B cell (primary cell): Measurements from ENCODE around the gene TENM4. TPM values are rescaled to one million over a fixed set of nuclear protein-coding genes. Genes with fewer than 3 reads are reported as not detected.

Source experiments
- ATAC-seq: fragments of 200-7000 bp; cut with Tn5 transposase; one replicate; pipeline ENCODE4 v1.10.0; 2021; ENCODE audit warnings: low read depth, mild to moderate bottlenecking, moderate number of reproducible peaks, moderate library complexity
- CTCF ChIA-PET: fragments of 350-600 bp; sonication (Branson Sonifier 250); formaldehyde crosslinking; loops from one replicate; lab custom pipeline; 2021; ENCODE audit warnings: antibody characterized with exemption, inconsistent platforms; lab: Charles Lee
- POLR2A ChIA-PET: fragments of 350-600 bp; sonication (Branson Sonifier 250); formaldehyde crosslinking; loops from one replicate; lab custom pipeline; 2021; ENCODE audit warnings: antibody characterized with exemption; lab: Charles Lee
- DNase-seq: peaks from one replicate; pipeline ENCODE4 v3.0.0; 2013
- H2AFZ ChIP-seq: 2 replicates; pipeline ENCODE4 v1.6.1; 2012; ENCODE audit warnings: mild to moderate bottlenecking, low read depth, low read length; ENCODE audit not compliant: insufficient read depth, poor library complexity, severe bottlenecking
- H3K27ac ChIP-seq, 2 donors: 1 replicate in 1 of 2; 2 replicates in 1 of 2; pipeline ENCODE4 v1.5.1; 2012 to 2013; ENCODE audit warnings: low read length in 2 of 2, mild to moderate bottlenecking in 2 of 2, moderate library complexity in 1 of 2
- H3K27me3 ChIP-seq, 4 experiments: fragments of 200-600 bp in 1 of 4; sonication (generic) in 1 of 4; replicated peaks in 1 of 4; 1 replicate in 2 of 4; 2 replicates in 2 of 4; pipeline versions ENCODE4 v1.6.1 to v1.7.0; 2013 to 2016; ENCODE audit warnings: low read length in 3 of 4, mild to moderate bottlenecking in 2 of 4, mixed read lengths in 1 of 4, moderate library complexity in 1 of 4; ENCODE audit not compliant: insufficient read depth in 4 of 4, control insufficient read depth in 3 of 4; ENCODE audit errors: control extremely low read depth in 1 of 4
- H3K36me3 ChIP-seq, 2 experiments: replicated peaks in 1 of 2; 1 replicate in 1 of 2; 2 replicates in 1 of 2; pipeline versions ENCODE4 v1.6.1 to v1.7.1; 2013; ENCODE audit warnings: low read length in 1 of 2; ENCODE audit not compliant: insufficient read depth in 2 of 2, control insufficient read depth in 1 of 2; ENCODE audit errors: control extremely low read depth in 1 of 2, extremely low read depth in 1 of 2
- H3K4me1 ChIP-seq, 2 donors: fragments of 200-600 bp in 1 of 2; sonication (generic) in 1 of 2; 1 replicate in 1 of 2; 2 replicates in 1 of 2; pipeline versions ENCODE4 v1.5.1 to v1.6.1; 2013 to 2017; ENCODE audit warnings: low read length in 2 of 2; ENCODE audit not compliant: control insufficient read depth in 2 of 2, insufficient read depth in 2 of 2
- H3K4me2 ChIP-seq: replicated peaks from 2 replicates; pipeline ENCODE3; 2012; ENCODE audit warnings: mild to moderate bottlenecking, low read depth, low read length; ENCODE audit not compliant: poor library complexity, severe bottlenecking
- H3K4me3 ChIP-seq, 5 experiments: fragments of 200-600 bp in 1 of 5; sonication (generic) in 1 of 5; 1 replicate in 3 of 5; 2 replicates in 2 of 5; pipeline versions ENCODE4 v1.5.1 to v1.7.0; 2011 to 2016; ENCODE audit warnings: low read length in 4 of 5, mild to moderate bottlenecking in 4 of 5, low read depth in 2 of 5, control low read depth in 1 of 5, moderate library complexity in 1 of 5; ENCODE audit not compliant: insufficient read depth in 1 of 5; ENCODE audit errors: control extremely low read depth in 1 of 5, extremely low read depth in 1 of 5
- H3K79me2 ChIP-seq: fragments of 200-600 bp; sonication (generic); one replicate; pipeline ENCODE4 v1.6.0; 2016; ENCODE audit warnings: low read length; ENCODE audit not compliant: control insufficient read depth, insufficient read depth
- H3K9ac ChIP-seq: fragments of 200-600 bp; sonication (generic); 2 replicates; pipeline ENCODE4 v1.6.1; 2017; ENCODE audit warnings: mild to moderate bottlenecking, low read length, moderate library complexity
- H3K9me3 ChIP-seq, 3 donors: one replicate each; pipeline versions ENCODE4 v1.6.1 to v1.7.1; 2013; ENCODE audit warnings: low read length in 2 of 3; ENCODE audit not compliant: control insufficient read depth in 2 of 3, insufficient read depth in 1 of 3; ENCODE audit errors: control extremely low read depth in 1 of 3
- H4K20me1 ChIP-seq: 2 replicates; pipeline ENCODE4 v1.6.0; 2012; ENCODE audit warnings: mild to moderate bottlenecking, low read length; ENCODE audit not compliant: insufficient read depth, control insufficient read depth, poor library complexity, severe bottlenecking
- H3K27ac Mint-ChIP-seq: one replicate; pipeline ENCODE4 v1.8.0; 2021; ENCODE audit warnings: mixed read lengths
- H3K27me3 Mint-ChIP-seq: one replicate; pipeline ENCODE4 v1.8.0; 2021; ENCODE audit warnings: mixed read lengths
- H3K4me1 Mint-ChIP-seq: one replicate; pipeline ENCODE4 v1.8.0; 2021; ENCODE audit warnings: mixed read lengths
- H3K4me3 Mint-ChIP-seq: one replicate; pipeline ENCODE4 v1.8.0; 2021; ENCODE audit warnings: mixed read lengths
- H3K9me3 Mint-ChIP-seq: one replicate; pipeline ENCODE4 v1.8.0; 2022; ENCODE audit warnings: mixed read lengths; ENCODE audit not compliant: insufficient read depth
- CTCF ChIP-seq: fragments of 200-600 bp; IDR thresholded peaks from one replicate; pipeline ENCODE4 v1.8.0; 2022; ENCODE audit warnings: antibody characterized with exemption, mild to moderate bottlenecking
- EZH2 ChIP-seq: IDR thresholded peaks from 2 replicates; pipeline ENCODE4 v1.6.1; 2012; ENCODE audit warnings: borderline replicate concordance, low read depth, mild to moderate bottlenecking, moderate library complexity, low read length; ENCODE audit not compliant: insufficient read depth, poor library complexity, severe bottlenecking
- WGBS: methylation state at CpG from one replicate; pipeline ENCODE4 v1.1.5; 2013; ENCODE audit warnings: missing lambda C conversion rate; ENCODE audit not compliant: insufficient coverage; 5-methylcytosine and 5-hydroxymethylcytosine counted together
- intact Hi-C: fragments of 100-400 bp; cut with micrococcal nuclease; formaldehyde crosslinking; loops from one replicate; pipeline ENCODE4 v1.10.0; 2022
- polyA plus RNA-seq: library from polyadenylated mRNA; depleted of rRNA; stranded (reverse); fragments of >200 nt; gene quantifications from 2 replicates; pipeline ENCODE4 v1.2.3, GENCODE V29; 2012
- total RNA-seq, 2 donors: library from RNA; stranded (reverse); fragments of 120-200 nt in 1 of 2; gene quantifications; 1 replicate in 1 of 2; 2 replicates in 1 of 2; pipeline versions ENCODE4 v1.2.3 to v1.2.4, GENCODE V29; 2013 to 2022

TENM4 gene
- total and polyA plus RNA-seq, 2 donors (not counting 1 experiment from before 2014, with no cell fraction given), result 0.09 to 5.7 TPM

- no peak for ATAC-seq
- Histone ChIP-seq H3K9ac (no peak overlapping the region), H3K27me3 (no peaks in the 10 kb centered on the region), H3K4me1 (no peaks in the 10 kb centered on the region), H3K27ac (no peak overlapping the region), H4K20me1 (no peaks in the 10 kb centered on the region), H3K4me3 (no peak overlapping the region), H3K9me3 (no peaks in the 10 kb centered on the region), H2AFZ (no peak overlapping the region), H3K79me2 (no peaks in the 10 kb centered on the region), H3K4me2 (no peak overlapping the region), H3K36me3 (no peaks in the 10 kb centered on the region)
- Mint-ChIP-seq H3K27ac (no peak overlapping the region), H3K27me3 (peaks cover 4% of the 10 kb centered on the region), H3K4me3 (no peak overlapping the region), H3K9me3 (no peaks in the 10 kb centered on the region), H3K4me1 (no peaks in the 10 kb centered on the region)
- ChIA-PET CTCF (no interaction called here), POLR2A (no interaction called here)
- no peak for DNase-seq
- WGBS, result 82% methylated on average over 2 of the region's 6 CpGs
- intact Hi-C loops, result no loop called here
- no peak for TF ChIP-seq CTCF
- TF ChIP-seq EZH2, result no peak
These were observed 281.0 kb downstream of the TENM4 start for GRCh38 chr11:79159657-79160450.

DNA sequence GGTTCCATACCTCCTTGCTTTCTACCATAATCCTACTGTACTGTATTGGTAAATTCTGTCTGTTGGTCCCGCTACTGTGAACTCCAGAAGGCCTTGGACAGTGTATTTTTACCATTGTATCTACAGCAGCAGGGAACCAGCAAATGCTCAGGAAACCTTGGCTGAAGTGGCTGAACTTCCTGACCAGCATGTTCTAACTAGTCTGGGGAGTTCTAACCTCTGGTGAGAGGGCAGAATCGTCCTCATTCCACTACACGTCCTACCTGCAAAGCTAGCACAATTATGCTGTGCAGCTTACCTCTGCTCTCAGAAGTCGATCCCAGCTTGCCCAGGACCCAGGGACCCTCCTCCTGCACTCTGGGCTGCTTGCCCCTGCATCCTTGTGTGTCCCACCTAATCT is 283.1 kb downstream of the TENM4 start:
- no peaks in the 10 kb centered on the region for H3K4me1 Mint-ChIP-seq
- intact Hi-C loops, result no loop called here
- H3K4me1 ChIP-seq, result no peaks in the 10 kb centered on the region
- no peak overlapping the region for H3K4me3 ChIP-seq
- no peak overlapping the region for H3K27ac Mint-ChIP-seq
- H3K9ac ChIP-seq, result no peak overlapping the region
- no peaks in the 10 kb centered on the region for H3K79me2 ChIP-seq
- ChIA-PET CTCF (no interaction called here), POLR2A (no interaction called here)
- no peaks in the 10 kb centered on the region for H3K9me3 Mint-ChIP-seq
- no peak for DNase-seq
- H3K27ac ChIP-seq, result no peak overlapping the region
- no peak for TF ChIP-seq CTCF
- no peaks in the 10 kb centered on the region for H3K27me3 ChIP-seq
- no peak overlapping the region for H3K4me3 Mint-ChIP-seq
- H3K4me2 ChIP-seq, result no peak overlapping the region
- no peaks in the 10 kb centered on the region for H4K20me1 ChIP-seq
- no peak overlapping the region for H2AFZ ChIP-seq
- H3K27me3 Mint-ChIP-seq, result peaks cover 4% of the 10 kb centered on the region
- H3K9me3 ChIP-seq, result no peaks in the 10 kb centered on the region
- ATAC-seq, result no peak
- no peaks in the 10 kb centered on the region for H3K36me3 ChIP-seq
- 44% methylated on average over 3 of the region's 4 CpGs for WGBS
